NCI-H2081 treated with DMSO at 0.1 percent for 48 hours (cell line): ENCODE results near the gene CDC14A.
A peak's percentile ranks its signal among the peaks of the same experiment; 100 is the strongest.
"Not testable (repeated sequence)": the region's sequence is repeated elsewhere in the genome, so short reads cannot be mapped to it uniquely, and the experiment has no call there.

Experiments
- DNase-seq: peaks from one replicate; lab custom pipeline; 2025; lab: John Stamatoyannopoulos, UW

CDC14A gene

DNA sequence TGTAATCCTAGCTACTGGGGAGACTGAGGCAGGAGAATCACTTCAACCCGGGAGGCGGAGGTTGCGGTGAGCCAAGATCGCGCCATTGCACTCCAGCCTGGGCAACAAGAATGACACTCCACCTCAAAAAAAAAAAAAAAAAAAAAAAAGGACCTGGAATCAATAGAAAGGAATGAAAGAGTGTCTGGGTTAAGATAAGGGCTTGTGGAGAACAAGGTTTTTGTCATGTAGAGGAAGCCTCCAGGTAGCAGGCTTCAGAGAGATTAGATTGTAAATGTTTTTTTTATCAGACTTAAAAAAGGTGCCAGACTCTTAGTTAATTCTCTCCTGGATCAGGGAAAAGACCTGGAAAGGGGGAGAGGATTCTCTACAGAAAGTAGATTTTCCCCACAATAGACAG lies 14.4 kb upstream of the CDC14A start:
- not testable (repeated sequence) for DNase-seq

DNA sequence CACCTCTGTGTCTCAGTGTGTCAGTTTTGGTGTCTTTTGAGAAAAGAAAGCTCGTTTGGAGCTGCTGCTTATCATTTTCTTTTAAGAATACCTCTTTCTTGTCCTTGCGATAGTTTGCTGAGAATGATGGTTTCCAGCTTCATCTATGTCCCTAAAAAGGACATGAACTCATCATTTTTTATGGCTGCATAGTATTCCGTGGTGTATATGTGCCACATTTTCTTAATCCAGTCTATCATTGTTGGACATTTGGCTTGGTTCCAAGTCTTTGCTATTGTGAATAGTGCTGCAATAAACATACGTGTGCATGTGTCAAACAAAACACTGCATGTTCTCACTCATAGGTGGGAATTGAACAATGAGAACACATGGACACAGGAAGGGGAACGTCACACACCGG lies 12.6 kb upstream of the CDC14A start:
- not testable (repeated sequence) for DNase-seq

DNA sequence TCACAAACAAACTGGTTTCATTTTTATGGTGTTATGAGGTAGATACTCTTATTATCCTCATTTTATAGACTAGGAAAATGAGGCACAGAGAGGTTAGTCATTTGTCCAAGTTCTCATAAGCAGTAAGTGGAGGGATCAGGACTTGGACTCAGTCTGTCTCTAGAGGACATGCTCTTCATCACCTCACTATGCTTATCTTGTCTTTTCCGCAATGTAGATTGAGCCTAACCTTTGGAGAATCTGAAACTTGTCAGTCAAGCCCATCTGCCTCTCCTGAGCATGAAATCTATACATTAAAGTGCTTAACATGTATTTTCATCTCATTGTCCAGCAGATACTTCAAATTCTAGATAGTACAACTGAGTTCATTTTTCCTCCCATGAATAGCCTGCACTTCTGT lies 11.8 kb upstream of the CDC14A start:
- no peak for DNase-seq

DNA sequence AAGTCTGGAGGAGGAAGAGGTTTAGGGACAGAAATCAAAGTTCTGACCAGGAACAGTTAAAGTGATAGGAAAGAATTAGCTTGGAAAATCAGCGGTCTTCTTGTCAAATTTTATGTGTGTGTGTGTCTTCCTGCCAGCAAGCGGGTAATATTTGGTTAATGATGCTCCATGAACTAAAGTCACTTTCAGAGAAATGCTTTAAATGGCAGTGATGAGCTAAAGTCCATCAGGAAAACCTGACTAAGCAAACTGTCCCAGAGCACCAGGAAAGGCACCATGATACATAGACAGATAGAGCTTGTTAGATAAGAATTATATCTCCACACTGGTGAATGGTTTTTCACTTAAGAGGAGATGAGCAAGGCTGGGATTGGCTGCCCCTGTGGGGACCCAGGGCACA lies 10.0 kb upstream of the CDC14A start:
- no peak for DNase-seq

DNA sequence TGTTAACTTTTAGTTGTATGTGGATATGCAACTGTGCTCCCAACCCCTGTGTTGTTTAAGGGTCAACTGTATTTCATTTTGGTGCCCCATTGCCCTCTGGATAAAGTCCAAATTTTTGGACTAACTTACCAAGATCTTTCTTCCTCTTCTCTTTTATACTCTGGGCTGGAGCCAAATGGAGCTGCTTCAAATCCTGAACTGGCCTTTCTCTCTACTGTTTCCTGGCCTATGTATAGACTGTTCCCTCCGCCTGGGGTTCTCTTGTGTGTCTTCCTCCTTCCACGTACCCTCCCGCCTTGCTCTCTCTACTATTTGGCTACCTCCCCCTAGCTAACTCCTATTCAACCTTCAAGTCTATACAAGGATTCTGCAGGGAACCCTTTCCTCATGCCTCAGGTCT lies 8.4 kb upstream of the CDC14A start:
- no peak for DNase-seq

DNA sequence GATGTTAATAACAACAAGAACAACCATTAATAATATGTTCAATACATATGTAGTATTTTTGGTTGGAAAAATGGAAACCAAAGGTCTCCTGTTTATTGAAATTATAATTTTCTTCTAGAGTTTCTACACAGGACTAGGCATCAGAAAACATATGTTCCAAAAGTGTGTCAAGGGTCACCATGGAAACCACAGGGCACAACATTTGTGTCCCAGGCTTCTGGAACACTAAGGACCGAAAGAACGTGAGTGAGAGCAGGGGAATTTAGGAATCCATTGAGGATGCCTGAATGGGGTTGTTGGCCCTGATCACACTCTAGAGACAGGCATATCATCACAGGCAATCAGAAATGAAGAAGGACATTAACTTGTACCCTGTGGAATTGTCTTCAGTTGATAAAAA lies 7.5 kb upstream of the CDC14A start:
- DNase-seq = no peak

DNA sequence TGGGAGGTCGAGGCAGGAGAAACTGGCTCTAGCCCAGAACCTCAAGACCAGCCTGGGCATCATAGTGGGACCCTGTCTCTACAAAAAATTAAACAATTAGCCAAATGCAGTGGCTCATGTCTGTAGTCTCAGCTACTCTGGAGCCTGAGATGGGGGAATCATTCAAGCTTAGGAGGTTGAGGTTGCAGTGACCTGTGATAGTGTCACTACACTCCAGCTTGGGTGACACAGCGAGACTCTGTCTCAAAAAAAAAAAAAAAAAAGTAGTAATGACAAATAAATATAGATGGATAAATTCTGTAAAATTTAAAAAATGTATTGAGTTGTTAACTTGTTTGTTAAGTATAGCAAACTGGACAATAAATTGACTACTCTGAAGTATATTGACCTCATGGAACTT lies 5.9 kb upstream of the CDC14A start:
- no peak for DNase-seq

DNA sequence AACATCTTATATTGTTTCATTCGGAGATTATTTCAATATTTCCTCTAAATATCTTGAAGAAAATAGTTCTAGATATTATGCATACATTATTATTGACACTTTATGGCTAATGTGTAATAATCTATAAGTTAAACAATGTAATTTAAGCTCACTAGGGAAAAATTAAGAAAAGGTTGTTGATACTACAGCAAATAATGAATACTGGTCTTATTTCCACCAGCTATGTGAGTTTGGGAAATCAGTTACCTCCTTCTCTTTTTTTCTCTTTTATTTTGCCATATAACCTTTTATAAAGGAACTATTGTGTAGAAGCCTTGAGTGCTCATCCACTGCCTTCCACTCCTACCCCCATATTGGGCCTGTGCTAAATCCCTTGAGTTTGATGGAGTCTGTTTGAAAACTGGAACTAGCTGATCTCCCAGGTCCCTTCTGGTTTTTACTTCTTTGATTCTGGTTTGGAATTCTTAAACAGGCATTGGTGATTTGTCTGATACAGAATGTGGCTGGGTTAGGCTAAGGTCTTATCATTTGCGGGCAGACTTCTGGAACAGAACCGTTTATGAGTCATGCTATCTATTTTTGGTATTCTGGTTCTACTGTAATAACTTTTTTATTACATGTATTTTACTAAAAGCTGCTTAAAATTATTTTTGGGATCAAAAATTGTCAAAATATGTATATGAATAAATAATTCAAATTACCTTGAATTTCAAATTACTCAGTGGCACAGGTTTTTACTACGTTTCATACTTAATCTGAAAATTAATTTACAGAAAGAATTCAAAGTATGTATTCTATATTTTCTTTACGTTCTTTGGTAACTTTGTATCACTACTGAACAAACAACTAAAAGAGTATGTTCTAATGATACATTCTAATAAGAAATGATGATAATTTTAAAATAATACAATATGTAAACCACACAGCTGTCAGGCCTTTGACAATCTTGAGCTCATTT lies 5.0 kb upstream of the CDC14A start:
- no peak for DNase-seq

DNA sequence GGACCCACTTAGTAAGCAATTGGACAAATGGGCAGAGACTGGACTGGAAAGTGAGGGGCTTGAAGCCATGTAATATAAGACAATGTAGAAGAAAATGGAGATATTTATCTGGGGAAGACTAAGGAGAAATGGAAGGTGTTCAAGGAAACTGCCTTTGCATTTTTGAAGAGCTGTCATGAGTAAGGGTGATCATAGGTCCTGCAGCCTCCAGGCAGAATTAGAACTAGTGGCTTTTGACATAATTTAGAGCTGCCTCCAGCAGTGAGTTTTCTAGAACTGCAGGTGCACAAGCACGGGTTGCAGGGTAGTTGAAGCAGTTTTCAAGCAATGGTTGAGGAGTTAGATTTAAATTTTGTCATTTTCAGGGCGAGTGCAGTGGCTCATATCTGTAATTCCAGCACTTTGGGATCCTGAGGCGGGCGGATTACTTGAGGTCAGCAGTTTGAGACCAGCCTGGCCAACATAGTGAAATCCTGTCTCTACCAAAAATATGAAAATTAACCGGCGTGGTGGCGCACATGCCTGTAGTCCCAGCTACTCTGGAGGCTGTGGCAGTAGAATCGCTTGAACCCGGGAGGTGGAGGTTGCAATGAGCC lies 3.7 kb upstream of the CDC14A start:
- no peak for DNase-seq

DNA sequence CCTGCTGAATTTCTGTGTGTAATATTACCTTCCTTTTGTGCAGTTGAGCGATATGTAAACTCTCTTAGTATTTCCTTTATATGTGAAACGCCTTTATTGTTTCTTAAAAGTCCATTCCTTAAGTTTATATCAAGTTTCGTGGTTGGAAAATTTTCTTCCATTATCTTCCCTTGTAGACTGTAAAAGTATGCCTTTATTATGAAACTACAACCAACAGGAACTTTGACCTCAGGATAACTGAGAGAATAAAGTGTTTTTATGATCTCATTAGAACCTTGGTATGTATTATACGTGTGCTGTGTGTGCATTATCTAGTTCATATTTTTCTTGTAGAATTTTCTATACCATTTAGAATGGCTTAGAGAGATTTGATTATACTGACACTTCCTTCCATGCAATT lies 3.1 kb upstream of the CDC14A start:
- no peak for DNase-seq

DNA sequence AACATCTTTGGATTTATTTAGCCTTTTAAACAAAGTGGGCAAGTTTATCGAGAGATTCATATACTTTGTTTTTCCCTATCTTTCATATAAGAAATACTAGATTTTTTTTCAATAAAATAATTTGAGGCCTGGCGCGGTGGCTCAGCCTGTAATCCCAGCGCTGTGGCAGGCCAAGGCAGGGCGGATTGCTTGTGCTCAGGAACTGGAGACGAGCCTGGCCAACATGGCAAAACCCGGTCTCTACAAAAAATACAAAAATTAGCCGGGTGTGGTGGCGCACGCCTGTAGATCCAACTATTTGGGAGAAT lies 1.6 kb upstream of the CDC14A start:
- no peak for DNase-seq

DNA sequence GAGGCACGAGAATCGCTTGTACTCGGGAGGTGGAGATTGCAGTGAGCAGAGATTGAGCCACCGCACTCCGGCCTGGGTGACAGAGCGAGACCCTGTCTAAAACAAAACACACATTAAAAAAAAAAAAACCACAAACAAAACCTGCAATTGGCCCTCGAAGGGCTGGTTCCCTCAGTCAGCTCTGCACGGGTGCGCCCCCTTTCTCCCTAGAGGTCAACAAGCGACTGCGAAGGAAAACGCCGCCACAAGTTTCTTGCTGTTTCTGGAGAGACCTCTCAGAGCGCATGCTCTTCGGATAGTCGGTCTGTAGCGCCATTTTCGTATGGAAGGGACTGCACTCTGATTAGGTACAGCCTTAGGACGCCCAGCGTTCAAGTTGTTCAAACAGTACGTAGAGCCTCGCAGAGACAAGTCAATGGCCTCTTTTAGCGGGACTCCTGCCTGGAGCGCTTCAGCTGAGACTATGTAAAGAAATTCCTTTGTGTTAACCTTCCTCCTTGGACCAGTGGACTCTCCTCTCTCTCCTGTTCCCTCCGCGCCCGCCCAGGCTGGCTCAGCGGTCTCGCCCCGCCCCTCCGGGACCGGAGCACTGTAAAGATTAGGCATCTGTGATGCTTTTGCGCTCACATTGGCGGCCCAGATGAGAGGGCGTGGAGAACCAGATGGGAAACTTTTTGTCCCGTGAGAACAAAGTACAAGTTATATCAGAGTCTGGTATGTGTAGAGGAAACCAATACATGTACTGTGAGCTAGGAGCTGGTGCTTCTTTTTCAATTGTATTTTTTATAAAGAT lies 1.0 kb upstream of the CDC14A start:
- peak; percentile 22 for DNase-seq

DNA sequence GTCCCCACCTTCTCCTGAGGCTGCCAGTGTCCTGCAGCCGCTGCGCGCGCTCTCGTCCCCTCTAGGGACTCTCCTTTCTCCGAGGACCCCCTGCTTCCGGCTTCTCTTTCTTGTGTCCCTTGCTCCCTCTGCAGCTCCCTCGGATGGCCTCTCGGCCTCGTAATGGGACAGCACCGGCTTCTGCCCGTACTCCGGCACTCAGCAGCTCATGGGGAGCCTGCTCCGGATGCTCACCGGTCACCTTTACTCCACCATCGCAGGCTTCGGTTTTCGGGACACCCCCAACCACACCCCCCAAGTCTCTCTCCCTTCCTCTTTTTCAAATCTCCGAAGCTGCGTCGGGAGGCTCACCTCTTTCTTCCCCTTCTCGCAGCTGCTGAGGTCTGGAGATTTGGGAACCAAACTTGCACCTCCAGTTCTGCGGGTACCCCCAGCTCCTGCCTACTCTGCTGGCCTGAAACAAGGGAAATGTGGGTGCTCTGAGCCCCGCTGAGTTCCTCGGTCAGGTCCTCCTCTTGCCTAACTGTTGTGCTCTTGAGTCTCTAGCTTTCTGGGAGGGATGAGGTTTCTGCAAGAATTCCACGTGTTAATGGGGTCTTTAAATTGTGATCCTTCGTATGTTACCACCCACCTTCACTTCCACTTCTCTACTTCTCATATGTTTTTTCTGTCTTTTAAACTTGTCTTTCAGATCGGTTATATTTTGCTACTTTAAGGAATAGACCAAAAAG lies 930 bp downstream of the CDC14A start:
- no peak for DNase-seq

DNA sequence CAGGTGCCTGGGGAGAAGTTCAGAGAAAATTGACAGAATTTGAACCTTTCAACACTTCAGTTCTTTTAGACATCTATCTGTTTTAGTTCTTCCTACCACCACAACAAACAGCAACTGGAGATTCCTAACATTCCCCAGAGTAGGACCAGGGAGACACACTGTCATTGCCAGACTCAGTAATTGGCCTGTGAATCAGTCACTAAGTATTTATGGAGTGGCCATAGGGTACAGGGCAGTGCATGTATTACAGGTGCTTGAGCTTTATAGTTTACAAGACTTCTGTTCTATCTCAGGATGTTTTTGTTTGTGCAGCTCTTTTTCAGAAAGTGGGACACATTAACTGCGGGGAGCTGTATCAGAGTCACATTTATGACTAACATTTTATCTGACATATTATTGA lies 1.7 kb downstream of the CDC14A start:
- DNase-seq = no peak

DNA sequence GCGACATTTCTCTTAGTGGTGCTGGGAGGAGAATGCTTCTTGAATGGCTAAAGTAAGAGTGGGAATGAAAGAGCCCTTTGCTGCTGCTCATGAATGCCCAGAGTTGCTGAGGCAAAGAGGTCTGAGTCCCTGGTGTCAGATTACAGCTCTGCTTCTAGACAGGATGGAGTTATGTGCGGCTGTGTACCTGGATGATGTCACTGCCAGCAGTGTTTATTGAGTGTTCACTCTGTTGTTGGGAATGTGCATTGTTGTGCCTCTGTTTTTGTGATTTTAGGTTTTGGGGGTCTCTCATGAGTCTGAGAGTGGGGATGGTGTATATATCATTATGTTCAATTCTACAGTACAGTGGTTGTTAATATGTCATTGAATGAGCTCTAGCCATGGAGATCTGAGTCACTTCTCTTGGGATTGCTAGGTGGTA lies 2.7 kb downstream of the CDC14A start:
- no peak for DNase-seq

DNA sequence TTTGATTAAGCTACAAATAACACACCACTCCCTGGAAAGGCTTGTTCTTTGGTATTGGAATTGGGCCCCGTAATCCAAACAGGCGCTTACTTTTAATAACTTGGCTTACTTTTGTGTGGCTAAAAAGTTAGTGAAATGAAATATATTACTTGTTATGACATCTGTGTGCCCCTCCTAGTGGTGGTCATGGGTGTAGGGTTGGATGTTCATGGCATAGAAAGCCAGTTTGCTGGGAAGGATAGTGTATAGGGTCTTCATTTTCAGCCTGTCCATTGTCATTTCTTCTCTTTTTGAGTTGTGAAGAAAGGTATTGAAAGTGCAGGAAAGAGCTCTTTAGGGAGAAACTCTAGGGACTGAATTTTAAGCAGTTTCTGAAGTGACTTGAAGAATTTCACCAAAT lies 5.9 kb downstream of the CDC14A start:
- DNase-seq = no peak

DNA sequence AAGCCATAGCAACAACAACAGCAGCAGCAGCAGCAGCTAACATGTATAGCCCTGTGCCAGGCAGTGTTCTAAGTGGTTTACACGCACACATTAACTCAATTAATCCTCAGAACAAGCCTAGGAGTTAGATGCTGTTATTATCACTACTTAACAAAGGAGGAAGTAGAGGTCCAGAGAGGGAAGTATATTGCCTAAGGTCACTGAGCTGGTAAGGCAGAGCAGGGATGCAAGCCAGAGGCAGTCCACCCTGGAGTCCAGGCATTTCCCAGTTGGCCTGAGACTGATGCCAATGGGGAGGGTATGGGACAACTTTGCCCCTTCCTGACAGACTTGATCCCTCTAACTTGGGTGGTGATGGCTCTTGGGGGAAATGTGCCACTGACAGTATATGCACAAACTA lies 6.8 kb downstream of the CDC14A start:
- DNase-seq = no peak

DNA sequence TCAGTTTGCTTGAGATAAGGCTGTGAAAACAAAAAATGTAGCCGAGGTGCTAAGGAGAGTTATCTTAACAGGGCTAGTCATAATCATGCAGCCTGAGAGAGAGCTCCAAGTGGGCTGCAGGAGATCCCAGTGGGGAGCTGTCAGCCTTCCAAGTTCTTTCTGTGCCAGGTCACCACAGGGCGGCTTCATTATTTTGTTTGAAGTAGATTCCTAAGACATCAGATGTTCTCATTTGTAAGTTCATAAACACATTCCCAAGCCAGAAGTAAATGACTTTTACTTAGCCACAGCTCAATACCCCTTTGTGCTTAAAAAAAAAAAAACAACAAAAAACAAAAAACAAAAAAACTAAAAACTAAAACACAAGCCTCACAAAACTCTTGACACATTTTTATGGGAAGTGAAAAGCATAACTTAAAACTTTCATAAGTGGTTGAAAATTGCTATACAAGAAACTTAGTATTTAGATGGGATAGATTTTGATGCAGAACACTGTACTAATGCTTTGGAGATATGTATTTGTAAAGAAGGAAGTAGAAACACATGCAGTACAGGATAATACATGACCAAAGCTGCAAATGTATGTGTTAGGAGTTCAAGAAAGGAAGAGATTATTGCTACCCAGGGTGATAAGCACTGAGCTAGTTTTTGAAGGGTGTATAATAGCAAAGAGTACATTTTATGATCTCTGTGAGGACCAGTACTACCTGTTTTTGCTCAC lies 8.6 kb downstream of the CDC14A start:
- no peak for DNase-seq

DNA sequence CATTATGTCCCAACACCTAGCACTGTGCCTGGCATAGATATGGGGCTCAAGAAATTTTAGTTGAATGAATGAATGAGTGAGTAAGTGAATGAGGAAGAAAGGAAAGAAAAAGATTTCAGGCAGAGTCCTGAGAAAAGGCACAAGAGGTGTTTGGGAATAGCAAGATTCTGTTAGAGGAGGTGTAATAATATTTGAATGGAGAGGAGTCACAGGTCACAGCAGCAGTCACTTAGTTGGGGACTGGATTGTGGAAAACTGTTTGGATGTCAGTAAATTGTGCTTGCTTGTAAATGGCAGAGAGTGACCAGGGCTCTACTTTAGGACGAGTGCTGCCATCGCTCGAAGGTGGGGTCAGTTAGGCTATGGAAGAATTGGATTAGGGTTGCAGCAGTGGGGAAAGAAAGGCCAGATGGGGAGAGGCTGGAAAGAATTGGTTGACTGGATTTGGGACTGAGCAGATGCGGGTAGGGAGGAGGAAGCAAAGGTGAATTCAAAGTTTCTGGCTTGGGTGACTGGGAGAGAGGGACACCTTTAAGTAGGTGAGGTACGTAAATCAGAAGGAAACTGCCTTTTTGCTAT lies 9.3 kb downstream of the CDC14A start:
- DNase-seq = no peak

DNA sequence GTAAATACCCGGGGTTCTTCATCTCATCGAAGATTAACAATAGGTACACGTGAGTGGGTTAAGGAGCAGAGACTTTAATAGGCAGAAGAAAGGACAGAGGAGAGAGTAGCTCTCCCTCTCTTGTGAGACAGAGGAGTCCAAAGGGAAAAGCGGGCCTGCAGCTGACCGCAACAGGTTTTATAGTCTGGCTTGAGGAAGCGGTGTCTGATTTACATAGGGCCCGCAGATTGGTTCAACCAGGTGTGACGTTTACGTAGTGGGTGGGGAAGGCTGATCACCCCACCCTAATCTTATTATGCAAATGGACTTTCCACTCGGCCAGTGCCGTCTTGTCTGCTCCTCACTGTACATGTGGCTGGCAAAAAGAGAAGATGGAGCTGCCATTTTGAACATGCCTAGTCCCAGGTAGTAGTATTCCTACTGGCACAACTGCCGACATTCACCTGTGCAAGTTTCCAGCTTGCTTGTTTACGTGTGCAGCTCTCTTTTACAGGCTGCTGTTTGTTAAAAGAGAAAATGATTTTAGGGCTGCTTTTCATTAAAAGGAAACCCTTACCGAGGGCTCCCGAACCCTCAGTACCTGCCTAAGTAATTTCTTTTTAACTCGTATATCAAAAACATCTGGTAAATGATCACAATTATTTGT lies 10.6 kb downstream of the CDC14A start:
- DNase-seq = no peak

DNA sequence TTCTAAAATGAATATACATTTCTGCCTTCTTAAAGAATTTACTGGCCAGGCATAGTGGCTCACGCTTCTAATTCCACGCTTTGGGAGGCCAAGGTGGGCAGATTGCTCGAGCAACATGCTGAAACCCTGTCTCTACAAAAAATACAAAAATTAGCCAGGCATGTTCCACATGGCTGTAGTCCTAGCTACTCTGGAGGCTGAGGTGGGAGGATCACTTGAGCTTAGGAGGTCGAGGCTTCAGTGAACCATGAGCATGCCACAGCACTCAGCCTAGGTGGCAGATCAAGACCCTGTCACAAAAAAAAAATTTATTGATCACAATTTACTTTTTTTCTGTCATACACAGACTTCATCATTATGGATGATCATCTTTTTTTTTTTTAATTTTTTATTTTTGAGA lies 11.5 kb downstream of the CDC14A start:
- DNase-seq = no peak
